GM18909 (cell line): ENCODE measurements around the gene HIPK2.

Source experiments
- ATAC-seq: cut with Tn5 transposase; IDR thresholded peaks from one replicate; pipeline ENCODE4 v1.9.1; 2021; ENCODE audit warnings: mild to moderate bottlenecking; ENCODE audit not compliant: unreplicated experiment, poor library complexity

The HIPK2 gene

DNA sequence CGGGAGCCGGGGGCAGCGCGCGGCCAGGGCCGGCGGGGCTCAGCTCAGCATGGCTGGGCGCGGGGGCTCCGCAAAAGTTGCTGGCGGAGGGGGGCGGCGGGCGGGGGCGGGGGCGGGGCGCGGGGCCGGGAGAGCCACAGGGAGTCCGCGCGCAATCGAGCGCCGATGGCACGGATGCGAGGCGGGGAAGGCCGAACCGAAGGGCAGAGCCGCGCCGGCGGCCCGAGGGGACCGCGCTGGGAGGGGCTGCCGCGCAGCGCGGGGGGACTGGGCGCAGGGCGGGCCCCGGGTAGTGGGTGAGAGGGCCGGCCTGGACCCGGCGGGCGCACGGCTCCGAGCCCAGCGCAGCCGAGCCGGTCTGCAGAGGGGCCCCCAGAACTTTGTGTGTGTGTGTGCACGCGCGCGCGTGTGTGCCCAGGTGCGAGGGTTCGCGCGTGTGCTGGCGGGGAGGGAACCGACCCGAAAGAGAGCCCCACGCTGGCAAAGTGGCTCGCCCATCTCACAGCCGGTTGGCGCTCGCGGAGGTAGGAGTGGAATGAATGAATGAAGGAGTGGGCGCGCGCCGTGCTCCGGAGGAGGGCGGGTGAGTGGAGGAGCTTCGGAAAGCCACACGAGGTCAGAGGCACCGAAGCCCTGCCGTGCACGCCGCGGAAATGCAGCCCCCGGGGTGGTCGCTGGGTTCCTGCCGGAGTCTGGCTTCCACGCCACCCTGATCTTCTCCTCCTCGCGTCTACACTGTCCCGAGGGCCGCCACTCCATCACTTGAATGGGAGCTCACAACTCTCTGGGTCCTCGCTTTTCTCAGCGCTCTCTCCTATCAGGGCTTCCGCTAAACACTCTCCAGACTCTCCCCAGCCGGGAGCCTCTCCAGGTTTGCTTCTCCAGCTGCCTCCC is at the start of gene HIPK2:
Gene HIPK2 (minus strand): TSS at position 51 of the 894 bp plus-strand sequence. CDS start 375 bp downstream, outside the sequence.
- peak; percentile 68 for ATAC-seq

GRCh38 chr7:139827042-139827441 is 49.2 kb upstream of the HIPK2 start:
- no peak for ATAC-seq

GRCh38 chr7:139825666-139826290 is 48.0 kb upstream of the HIPK2 start:
- ATAC-seq = no peak

DNA sequence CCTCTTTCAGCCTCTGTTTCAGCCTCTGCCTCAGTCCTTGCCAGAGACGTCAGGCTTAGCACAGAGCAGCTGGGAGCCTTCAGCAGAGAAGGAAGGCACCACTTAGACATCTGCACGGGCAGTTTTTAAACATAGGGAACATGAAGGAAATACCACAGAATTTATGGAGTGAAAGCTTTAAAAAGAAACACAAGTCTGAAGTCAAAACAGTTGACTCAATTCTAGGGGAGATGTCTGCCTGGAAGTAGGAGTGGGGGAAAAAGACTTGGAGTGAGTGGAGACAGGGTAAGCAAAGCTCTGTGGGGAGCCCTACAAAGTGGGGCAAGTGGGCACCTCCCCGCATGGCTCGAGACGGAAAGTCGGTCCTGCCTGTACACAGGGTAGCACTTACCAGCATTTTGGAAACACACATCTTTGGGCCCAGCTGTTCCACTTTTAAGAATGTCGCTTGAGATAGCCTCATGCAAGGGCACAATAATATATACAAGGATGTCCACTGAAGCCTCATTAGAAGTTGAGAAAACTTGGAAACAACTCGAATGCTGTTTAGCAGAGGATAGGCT is 46.2 kb upstream of the HIPK2 start:
- ATAC-seq = no peak

DNA sequence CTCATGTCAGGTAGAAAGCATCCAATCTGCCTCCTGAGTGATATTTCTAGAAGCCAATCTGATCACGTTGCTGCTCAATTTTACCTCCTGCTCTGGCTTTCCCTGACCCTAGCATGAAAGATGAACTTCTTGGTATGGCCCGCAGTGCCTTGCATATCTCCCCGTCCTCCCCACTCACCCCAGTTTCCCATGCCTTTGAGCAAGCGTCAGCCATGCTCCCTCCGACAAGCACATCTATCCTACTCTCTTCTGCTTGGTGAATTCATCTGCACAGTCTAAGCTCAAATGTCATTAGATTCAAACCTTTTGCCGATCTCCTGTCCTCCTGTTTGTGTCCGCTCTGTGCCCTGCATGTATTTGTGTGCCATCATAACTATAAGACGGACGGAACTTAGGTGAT is 45.1 kb upstream of the HIPK2 start:
- no peak for ATAC-seq

- no peak for ATAC-seq
These were observed 43.7 kb upstream of the HIPK2 start for GRCh38 chr7:139821349-139822105.

GRCh38 chr7:139820089-139820488 is 42.3 kb upstream of the HIPK2 start:
- ATAC-seq = no peak

- no peak for ATAC-seq
These were observed 39.5 kb upstream of the HIPK2 start for GRCh38 chr7:139817249-139817648.

GRCh38 chr7:139813689-139814088 is 35.9 kb upstream of the HIPK2 start:
- no peak for ATAC-seq

DNA sequence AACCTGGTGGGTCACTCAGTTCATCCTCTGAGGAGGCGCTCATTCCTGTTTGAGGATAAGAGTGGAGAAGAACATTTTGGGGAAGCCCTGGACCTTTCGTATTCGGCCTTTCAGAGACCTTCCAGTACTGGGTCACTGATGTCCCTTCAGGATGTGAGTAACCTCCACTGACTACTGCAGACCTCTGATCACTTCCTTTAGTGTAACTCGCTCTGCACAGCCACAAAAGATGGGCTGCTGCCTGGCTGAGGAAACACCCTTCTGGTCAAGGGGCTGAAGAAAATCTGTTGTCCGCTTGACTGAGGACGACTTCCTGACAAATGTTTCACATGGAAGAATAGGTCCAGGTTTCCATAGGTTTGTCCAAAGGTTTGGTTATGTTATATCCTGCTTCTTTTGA is 35.4 kb upstream of the HIPK2 start:
- no peak for ATAC-seq

- ATAC-seq = no peak
These were observed 33.3 kb upstream of the HIPK2 start for GRCh38 chr7:139811066-139811465.

DNA sequence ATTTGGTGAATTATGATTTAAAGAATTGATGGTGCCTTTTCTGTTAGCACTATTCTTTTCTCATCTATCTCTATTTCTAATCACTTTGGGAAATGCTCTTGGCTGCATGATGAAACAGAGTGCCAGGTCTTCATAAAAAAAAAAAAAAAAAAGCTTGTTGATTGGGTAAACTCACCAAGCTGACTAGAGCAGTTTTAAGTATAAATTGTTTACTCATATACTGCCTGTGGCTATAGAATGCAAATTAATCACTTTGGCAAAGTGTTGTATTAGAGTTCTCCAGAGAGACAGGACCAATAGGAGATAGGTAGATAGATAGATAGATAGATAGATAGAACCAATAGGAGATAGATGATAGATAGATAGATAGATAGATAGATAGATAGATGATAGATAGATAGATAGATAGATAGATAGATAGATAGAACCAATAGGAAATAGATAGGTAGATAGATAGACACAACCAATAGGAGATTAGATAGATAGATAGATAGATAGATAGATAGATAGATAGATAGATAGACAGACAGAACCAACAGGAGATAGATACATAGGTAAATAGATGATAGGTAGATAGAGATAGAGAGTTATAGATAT is 31.1 kb upstream of the HIPK2 start:
- no peak for ATAC-seq

GRCh38 chr7:139808427-139808826 is 30.6 kb upstream of the HIPK2 start:
- no peak for ATAC-seq

- no peak for ATAC-seq
These were observed 29.2 kb upstream of the HIPK2 start for GRCh38 chr7:139807009-139807408.

GRCh38 chr7:139804571-139804970 is 26.8 kb upstream of the HIPK2 start:
- ATAC-seq = no peak

- no peak for ATAC-seq
These were observed 21.8 kb upstream of the HIPK2 start for GRCh38 chr7:139799586-139799985.

- no peak for ATAC-seq
These were observed 21.1 kb upstream of the HIPK2 start for GRCh38 chr7:139798892-139799291.

- peak; percentile 83 for ATAC-seq
These were observed 20.4 kb upstream of the HIPK2 start for GRCh38 chr7:139798221-139798620.

DNA sequence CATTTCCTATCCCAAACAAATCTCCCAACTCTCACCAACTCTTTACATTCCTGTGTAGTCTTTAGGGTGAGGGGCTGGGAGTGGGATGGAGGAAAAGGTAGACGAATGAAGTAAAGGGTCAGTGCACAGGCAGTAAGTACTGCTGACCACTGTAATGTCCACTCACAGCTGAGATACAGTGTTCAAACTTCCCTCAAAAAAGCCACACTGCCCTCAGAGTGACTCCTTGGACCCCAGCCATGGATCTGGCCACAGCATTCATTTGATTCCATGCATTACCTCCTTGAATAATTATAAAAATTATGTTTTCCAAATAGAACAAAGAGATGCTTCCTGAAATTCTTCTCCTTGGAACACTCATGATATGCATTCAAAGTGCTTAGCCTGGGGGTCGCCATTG is 19.8 kb upstream of the HIPK2 start:
- no peak for ATAC-seq

GRCh38 chr7:139791316-139791715 is 13.5 kb upstream of the HIPK2 start:
- no peak for ATAC-seq
